Medulla oblongata (tissue), 1 donor: ENCODE measurements around the gene SAA2.
"Not testable (repeated sequence)": the region's sequence is repeated elsewhere in the genome, so short reads cannot be mapped to it uniquely, and the experiment has no call there.

Experiments used
- DNase-seq: peaks from one replicate; pipeline ENCODE4 v3.0.0-alpha.2; 2015; ENCODE audit errors: extremely low spot score

SAA2 gene

DNA sequence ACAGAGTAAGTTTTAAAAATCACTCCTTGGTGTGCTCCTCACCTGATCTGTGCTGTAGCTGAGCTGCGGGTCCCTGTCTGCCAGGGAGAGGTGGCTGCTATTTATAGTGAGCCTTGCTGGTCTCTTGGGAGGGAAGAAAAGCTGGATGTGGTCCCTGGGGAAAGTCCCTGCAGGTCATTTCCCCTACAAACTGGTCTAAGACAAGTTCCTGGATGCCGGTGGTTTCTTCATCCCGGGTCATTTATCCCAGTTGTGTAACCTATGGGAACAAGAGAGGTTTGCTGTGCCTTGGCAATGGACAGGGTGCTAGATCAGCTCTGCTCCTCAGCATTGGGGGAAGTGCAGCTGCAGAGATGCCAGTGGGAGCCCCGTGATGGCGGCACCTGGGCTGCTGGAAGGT lies at the start of gene SAA2:
Gene SAA2, minus strand, starts transcription at position 108 of the 400 bp plus-strand sequence. CDS start 657 bp downstream, outside the sequence.
- DNase-seq, result no peak

DNA sequence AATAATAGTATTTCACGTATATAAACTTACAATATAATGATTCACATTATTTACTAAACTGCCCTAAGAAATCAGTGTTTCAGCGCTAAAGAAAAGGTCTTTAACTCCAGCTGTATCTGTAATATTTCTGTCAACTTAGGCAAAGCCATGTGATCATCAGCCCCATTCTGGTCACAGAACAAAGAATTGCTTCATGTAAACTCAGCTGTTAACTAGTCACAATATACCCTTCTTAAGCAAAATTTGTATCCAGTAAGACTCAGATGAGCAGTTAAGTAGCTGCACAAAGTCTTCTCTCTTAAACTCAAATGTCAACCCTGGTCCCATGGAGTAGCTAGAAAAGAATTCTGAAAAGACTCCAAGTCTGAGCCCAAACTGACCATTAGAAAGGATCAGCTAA lies 46.8 kb upstream of the SAA2 start:
- peak; percentile 59 for DNase-seq

DNA sequence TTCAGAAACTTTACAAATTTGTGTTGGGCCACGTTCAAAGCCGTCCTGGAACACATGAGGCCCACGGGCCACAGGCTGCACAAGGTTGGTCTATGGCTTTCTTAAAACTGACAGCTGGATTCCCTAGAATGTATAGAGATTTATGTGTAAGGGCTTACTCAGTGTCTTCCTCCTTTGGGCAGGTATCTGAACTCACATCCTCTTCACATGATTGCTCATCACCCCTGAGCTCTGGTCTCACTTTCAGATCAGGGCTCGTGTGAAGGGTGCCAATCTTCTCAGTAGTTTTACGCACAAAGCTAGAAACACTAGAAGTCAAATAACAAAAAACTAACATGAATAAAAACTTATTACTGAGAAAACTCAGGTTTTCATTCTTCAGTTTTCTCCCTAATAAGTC lies 46.4 kb upstream of the SAA2 start:
- no peak for DNase-seq

DNA sequence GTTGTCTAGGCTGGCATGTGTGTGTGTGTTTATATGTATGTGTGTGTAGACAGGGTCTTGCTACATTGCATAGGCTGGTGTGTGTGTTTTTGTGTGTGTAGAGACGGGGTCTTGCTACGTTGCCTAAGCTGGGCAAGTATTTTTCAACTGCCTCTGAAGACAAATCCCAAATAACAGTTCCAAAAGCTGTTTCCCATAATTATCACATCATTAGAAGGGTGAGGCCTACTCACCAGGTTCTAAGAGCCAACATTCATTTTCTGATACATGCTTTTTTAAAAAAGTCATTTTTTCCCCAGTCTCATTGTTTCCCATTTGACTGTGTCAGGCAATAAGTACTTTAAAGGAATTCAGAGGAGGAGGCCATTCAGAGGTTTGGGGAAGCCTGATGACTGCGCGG lies 40.4 kb upstream of the SAA2 start:
- DNase-seq, result no peak

DNA sequence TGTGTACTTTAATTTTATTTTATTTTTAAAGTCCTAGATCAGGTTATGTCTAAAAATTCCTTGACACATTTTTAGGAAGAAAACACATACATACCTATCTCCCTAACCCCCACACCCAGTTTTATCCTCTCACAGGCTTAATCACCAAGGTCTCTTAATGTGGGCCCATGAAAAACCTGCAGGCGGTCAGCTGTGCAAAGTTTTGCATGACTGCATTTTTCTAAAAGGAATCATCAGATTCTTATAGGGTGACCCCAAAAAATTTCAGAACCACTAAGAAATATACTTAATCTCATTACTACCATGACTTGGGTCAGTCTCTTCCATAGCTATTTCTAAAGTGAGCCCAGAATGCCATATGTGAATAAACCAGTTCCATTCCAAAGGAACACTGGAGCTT lies 37.4 kb upstream of the SAA2 start:
- DNase-seq, result no peak

DNA sequence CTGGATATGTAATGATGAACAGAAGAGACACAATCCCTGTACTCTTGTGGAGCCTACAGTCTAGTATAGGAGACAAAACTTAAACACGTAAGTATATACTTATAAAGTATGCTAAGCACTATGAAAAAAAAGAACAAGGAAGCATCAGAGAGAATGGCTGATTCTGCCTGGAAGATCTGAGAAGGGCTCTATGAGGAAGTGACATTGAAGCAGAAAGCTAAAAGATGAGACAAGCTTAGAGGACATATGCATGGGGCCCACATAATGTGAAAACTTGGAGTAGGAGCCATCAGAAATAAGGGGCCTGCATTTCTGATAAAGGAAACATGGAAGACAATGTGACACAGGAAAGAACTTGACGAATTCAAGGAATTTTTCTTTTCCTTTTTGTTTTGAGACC lies 34.2 kb upstream of the SAA2 start:
- DNase-seq, result peak; percentile 26

DNA sequence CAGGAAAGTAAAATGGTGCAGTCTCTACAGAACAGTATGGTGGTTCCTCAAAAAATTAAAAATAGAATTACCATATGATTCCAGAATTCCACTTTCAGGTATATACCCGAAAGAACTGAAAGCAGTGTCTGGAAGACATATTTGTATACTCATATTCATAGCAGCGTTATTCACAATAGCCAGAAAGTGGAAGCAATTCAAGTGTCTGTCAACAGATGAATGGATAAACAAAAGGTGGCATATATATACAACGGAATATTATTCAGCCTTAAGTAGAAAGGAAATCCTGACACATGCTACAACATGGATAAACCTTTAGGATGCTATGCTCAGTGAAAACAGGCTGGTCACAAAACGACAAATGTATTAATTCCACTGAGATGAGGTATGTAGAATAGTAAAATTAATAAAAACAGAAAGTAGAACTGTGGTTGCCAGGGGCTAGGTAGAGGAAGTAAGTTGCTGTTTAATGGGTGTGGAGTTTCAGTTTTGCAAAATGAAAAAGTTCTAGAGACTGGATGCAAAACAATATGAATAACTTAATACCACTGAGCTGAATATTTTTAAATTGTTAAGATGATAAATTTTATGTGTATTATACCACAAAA lies 32.1 kb upstream of the SAA2 start:
- DNase-seq, result peak; percentile 13

DNA sequence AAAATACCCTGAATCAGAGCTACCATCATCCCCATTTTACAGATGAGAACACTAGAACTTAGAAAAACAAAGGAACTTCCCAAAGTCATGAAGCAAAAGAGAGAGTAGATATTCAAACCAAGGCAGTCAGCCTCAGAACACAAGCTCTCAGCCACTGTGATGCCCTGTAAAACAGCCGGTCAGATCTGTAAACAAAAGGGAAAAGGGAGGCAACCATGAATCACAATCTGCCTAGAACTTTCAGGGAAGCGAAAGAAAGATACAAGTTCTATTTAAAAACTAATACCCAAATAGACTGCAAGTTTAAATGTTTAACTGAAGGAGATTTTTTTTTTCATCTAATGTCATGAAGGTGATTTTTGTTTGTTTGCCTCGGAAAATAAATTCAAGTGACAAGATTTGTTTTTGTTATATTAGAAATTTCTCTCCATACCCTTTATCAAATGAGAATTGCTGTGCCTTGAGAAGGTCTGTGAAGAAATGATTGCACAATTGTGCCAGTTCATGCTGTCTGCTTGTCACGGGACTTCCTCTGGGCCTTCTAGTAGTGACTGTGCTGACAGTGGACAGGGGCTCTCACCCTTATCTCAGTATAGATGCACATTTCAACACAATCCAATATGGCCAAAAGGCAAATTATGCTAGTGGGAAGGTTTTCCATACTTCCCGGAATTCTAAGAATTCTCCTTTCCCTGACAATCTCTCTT lies 29.2 kb upstream of the SAA2 start:
- peak; percentile 76 for DNase-seq

DNA sequence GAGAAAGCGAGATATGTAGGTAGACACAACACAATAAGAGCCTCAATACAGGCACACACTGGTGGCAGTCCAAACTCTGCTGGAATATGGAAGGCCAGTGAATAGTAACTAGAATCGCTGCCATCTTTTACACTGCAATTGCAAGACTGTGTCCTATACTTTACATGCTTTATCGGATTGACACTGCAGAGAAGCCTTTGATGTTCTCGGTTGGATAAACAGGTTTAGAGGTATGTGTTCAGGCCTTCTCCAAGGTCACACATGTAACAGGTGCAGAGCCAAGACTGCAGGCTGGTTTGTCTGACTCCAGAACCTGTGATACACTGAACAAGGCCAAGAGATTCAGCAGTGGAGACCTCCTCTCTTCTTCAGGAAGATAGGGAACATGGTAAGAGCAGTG lies 22.7 kb upstream of the SAA2 start:
- DNase-seq, result no peak

DNA sequence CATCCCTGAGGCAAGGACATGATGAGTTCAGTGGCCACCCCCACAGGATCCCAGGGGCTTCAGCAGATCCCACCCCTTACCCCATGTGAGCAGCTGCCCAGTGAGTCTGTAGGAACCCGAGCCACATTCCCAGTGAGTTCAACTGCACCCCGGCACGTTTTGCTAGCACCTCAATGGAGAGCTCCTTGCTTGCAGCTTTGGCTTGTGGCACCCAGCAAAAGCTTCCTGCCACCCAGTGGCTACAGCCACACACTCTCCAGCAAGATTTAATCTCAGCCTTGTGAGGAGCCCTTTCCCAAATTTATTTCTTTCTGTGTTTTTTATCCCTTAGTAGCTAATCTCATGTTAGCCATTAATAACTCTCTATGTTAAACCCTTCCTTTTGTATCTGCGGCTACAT lies 21.6 kb upstream of the SAA2 start:
- DNase-seq, result no peak

DNA sequence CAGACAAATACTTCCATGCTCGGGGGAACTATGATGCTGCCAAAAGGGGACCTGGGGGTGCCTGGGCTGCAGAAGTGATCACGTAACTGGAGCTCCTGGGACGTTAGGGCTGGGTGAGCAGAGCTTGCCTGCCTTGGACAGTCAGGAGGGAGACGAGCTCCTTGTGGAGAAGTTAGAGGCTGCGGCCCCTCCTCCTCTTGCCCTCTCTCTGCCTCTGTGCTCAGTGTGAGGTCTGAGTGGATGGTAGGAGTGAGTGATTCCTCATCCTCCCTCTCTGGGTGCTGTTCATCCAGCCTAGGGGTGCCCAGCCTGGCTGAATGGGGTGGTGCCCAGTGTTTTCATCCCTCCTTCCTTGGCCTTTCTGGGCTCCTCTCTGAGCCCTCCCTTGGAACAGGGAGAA lies 20.8 kb upstream of the SAA2 start:
- DNase-seq, result not testable (repeated sequence)

DNA sequence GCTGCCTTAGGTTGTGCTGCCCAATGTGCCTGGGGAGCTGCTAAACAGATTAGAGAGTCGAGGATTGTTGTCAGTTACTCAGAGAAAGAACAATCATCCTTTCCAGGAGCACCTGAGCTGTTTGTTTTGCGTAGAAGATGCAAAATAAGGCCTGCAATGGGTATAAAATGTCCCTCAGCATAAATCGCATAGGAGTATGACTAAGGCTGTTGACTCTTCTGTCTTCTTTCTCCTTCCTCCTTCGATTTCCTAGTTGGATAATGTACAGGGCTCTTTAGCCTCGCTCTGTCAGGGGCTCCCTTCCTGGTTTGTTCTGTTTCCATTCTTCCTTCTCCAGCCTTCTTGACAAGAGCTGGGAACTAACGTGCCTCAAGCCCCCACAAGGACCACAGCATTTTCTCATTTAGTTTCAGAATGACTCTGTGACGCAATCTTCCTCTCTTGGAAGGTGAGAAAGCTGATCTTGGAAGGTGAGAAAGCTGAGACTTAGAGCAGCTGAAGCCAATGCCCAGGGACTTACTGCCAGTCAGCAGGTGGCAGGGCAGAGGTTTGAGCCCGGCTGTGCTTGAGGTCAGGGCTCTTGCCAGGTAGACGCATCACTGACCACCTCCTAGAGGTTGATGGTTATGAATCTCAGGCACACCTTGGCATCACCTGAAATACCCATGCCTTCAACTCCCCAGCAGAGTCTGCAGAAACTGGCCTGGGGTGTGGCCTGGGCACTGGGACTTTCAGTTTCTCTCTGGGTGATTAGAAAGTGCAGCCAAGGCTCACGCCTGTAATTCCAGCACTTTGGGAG lies 19.1 kb upstream of the SAA2 start:
- DNase-seq, result not testable (repeated sequence)

DNA sequence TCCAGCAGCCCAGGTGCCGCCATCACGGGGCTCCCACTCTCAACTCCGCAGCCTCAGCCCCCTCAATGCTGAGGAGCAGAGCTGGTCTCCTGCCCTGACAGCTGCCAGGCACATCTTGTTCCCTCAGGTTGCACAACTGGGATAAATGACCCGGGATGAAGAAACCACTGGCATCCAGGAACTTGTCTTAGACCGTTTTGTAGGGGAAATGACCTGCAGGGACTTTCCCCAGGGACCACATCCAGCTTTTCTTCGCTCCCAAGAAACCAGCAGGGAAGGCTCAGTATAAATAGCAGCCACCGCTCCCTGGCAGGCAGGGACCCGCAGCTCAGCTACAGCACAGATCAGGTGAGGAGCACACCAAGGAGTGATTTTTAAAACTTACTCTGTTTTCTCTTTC lies 17.5 kb upstream of the SAA2 start, which contains the start of gene SAA1:
Gene SAA1, plus strand, starts transcription at position 316 of the 400 bp plus-strand sequence. CDS start 624 bp downstream, outside the sequence.
- no peak for DNase-seq

DNA sequence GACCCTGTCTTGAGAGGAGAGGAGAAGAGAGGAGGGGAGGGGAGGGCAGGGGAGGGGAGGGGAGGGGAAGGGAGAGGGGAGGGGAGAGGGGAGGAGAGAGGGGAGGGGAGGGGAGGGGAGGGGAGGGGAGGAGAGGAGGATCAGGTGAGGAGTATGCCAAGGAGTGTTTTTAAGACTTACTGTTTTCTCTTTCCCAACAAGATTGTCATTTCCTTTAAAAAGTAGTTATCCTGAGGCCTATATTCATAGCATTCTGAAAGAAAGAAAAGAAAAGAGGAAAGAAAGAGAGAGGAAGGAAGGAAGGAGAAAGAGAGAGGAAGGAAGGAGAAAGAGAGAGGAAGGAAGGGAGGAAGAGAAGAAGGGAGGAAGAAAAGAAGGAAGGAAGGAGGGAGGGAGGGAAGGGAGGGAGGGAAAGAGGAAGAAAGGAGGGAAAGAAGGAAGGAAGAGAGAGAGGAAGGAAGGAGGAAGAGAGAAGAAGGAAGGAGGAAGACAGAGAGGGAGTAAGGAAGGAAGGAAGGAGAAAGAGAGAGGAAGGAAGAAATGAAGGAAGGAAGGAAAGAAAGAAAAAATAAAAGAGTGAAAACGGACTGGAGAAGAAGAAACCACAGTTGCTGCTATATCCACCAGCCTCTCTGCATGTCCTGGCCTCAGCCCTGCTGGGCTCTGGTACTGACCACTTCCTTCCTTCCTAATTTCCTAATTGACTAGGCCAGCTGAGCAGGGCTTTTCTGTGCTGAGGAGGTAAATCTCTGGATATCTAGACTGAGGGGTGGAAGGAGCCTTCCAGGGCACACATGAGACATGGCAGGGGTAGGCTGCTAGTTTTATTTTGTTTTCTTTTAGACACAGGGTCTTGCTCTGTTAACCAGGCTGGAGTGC lies 16.4 kb upstream of the SAA2 start:
- DNase-seq, result no peak

DNA sequence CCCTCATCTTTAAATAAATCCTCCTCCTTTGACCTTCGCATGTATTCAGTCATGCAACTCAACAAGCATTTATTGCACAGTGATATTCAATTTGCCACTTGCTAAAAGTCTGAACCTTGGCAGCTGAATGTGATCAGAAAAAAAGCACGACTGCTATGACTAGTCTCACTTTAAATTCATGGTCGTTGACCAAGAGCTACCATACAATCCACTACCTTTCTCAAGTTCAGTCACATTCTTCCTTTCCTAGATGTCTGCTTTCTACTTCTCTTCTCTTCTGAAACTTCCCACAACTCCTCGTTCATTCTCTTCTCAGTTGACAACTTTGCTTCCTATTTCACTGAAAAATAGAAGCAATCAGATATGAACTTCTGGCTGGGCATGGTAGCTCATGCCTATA lies 15.6 kb upstream of the SAA2 start:
- no peak for DNase-seq

DNA sequence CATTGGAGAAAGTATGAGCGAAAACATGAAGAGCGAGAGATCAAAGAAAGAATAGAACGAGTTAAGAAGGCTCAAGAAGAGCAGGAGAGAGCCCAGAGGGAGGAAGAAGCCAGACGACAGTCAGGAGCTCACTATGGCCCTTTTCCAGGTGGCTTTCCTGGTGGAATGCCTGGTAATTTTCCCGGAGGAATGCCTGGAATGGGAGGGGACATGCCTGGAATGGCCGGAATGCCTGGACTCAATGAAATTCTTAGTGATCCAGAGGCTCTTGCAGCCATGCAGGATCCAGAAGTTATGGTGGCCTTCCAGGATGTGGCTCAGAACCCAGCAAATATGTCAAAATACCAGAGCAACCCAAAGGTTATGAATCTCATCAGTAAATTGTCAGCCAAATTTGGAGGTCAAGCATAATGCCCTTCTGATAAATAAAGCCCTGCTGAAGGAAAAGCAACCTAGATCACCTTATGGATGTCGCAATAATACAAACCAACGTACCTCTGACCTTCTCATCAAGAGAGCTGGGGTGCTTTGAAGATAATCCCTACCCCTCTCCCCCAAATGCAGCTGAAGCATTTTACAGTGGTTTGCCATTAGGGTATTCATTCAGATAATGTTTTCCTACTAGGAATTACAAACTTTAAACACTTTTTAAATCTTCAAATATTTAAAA lies 14.3 kb upstream of the SAA2 start:
- DNase-seq, result not testable (repeated sequence)

DNA sequence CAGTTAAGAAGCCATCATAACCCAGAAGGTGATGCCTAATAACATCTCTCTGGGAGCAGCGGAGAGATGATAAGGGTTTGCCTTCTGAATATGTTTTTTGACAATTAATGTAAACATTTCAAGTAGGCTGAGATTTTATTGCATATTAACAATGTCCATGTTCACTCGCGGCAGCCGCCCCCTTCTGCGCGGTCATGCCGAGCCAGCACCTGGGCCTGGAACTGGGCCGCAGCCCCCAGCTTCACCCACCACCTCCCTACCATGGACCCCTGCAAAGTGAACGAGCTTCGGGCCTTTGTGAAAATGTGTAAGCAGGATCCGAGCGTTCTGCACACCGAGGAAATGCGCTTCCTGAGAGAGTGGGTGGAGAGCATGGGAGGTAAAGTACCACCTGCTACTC lies 13.3 kb upstream of the SAA2 start:
- DNase-seq, result no peak

DNA sequence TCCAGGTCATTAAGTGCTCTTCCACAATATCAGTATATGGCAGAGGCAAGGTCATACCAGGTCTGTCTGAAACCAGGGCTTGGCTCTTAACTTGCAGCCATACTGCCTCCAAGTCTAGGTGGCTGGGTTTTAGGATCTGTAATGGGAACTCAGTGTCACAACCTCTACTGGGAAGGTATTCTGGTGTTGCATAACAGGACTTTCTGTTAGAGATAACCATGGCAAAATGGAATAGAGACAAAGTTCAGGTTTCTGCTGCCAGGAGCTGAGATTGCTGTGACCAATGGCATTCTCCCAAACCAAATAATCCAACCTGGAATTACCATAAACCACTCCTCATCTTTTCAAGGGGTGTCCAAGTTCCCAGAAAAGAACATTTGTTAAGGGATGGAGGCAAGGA lies 10.8 kb upstream of the SAA2 start:
- DNase-seq, result no peak

DNA sequence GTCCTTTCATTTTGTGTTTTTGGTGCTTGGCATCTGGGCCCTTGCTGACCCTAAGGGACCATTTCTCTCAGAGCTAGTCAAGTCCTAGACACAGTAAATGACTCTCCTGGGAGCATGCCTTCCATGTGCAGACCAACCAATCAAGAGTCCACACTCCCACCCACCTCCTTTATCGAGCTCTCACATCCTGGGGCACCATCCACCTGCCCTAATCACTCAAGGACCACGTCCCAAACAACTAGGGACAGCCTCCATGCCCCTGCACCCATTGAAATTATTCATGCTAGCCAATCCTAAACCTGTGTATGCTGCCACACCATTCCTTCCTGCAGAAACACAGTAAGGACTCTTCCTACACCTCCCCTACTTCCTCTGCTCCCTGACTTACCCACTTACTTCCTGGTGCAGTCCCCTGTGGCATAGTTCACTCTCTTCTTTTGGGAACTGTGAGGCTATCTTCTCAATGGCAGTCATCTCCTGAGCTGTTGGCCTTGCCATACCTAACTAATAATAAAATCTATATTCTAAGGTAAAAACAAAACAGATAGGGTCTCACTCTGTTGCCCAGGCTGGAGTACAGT lies 6.4 kb upstream of the SAA2 start:
- no peak for DNase-seq

DNA sequence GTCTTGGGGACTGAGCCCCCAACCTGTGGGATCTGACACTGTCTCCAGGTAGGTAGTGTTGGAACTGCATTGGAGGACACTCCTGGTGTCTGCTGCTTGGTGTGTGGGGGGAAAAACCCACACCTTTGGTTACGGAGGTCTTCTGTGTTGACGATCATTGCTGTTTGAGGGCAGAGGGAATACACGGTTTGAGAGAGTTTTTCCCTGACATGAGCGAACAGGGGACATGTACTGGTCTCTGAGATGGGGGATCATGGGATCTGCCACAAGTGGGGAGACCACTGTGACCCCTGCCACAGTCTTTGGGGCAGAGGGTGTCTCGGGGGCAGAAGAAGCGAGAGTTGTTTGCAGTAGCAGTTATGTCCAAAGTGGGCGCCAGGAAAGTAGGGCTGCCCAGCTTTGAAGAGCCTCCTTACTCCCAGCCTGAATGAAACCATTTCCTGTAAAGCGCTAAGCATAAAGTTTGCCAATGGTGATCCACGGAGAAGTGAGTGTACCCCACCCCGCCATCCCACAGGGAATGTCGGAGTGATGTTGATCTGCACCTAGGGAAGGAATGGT lies 5.4 kb upstream of the SAA2 start:
- DNase-seq, result no peak

DNA sequence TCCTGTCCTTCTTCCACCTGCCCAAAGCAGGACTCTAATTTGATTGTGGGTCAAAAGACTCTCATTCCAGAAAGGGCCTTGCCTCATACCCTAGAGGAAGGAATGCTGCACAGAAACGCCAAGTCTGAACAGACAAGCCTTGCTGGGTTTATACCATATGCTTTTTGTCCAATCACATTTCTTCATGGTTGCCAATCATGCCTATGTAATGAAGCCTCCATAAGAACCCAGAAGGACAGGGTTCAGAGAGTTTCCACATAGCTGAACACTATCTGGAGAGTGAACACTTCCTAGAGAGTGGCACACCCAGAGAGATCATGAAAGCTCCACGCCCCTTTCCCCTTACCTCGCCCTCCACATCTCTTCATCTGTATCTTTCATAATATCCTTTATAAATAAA lies 4.8 kb upstream of the SAA2 start:
- DNase-seq, result no peak
